Neural cell (in vitro differentiated cells): ENCODE data around the gene POLR1D. TPM values are rescaled to one million over a fixed set of nuclear protein-coding genes. Genes with fewer than 3 reads are reported as not detected.

ENCODE experiments used
- H2AFZ ChIP-seq: fragments of 200-600, 300-800 bp; sonication (generic), shearing (Covaris generic); 2 replicates; pipeline ENCODE4 v1.6.0; 2014; ENCODE audit warnings: low read depth, mild to moderate bottlenecking, antibody characterized with exemption, low read length, moderate library complexity
- H3F3A ChIP-seq: fragments of 200-600 bp; shearing (Covaris generic); 2 replicates; pipeline ENCODE4 v1.6.1; 2016; ENCODE audit warnings: mild to moderate bottlenecking, moderate library complexity, mixed read lengths, antibody characterized with exemption, low read length; ENCODE audit not compliant: insufficient read depth, poor library complexity, severe bottlenecking
- H3K27ac ChIP-seq: fragments of 200-600, 300-800 bp; sonication (generic), shearing (Covaris generic); 2 replicates; pipeline ENCODE4 v1.5.1; 2014; ENCODE audit warnings: mild to moderate bottlenecking, low read length, moderate library complexity
- H3K27me3 ChIP-seq: fragments of 300-800, 200-600 bp; sonication (generic), shearing (Covaris generic); 2 replicates; pipeline ENCODE4 v1.6.0; 2014; ENCODE audit warnings: mild to moderate bottlenecking, low read depth, low read length, moderate library complexity; ENCODE audit not compliant: insufficient read depth
- H3K36me3 ChIP-seq: fragments of 300-800, 200-600 bp; sonication (generic), shearing (Covaris generic); 2 replicates; pipeline ENCODE4 v1.5.1; 2014; ENCODE audit warnings: mild to moderate bottlenecking, antibody characterized with exemption, low read length, moderate library complexity; ENCODE audit not compliant: insufficient read depth
- H3K4me2 ChIP-seq: fragments of 300-800, 200-600 bp; sonication (generic), shearing (Covaris generic); 2 replicates; pipeline ENCODE4 v1.6.0; 2014; ENCODE audit warnings: mild to moderate bottlenecking, low read length
- H3K4me3 ChIP-seq: fragments of 300-800, 200-600 bp; sonication (generic), shearing (Covaris generic); 2 replicates; pipeline ENCODE4 v1.5.1; 2014; ENCODE audit warnings: mild to moderate bottlenecking, low read length, moderate library complexity
- H3K79me2 ChIP-seq: fragments of 200-600 bp; shearing (Covaris generic); replicated peaks from 2 replicates; pipeline ENCODE4 v1.6.0; 2014; ENCODE audit warnings: mild to moderate bottlenecking, low read length, moderate library complexity; ENCODE audit not compliant: insufficient read depth
- H3K9ac ChIP-seq: fragments of 300-800, 200-600 bp; sonication (generic), shearing (Covaris generic); 2 replicates; pipeline ENCODE4 v1.6.1; 2016; ENCODE audit warnings: mild to moderate bottlenecking, low read length, mixed read lengths
- H3K9me2 ChIP-seq: fragments of 200-600 bp; shearing (Covaris generic); 2 replicates; pipeline ENCODE4 v1.6.1; 2016; ENCODE audit warnings: mild to moderate bottlenecking, low read length, mixed read lengths; ENCODE audit not compliant: insufficient read depth
- H3K9me3 ChIP-seq: fragments of 200-600, 300-800 bp; sonication (generic), shearing (Covaris generic); 2 replicates; pipeline ENCODE4 v1.6.1; 2016; ENCODE audit warnings: mild to moderate bottlenecking, mixed run types, low read length, moderate library complexity, mixed read lengths
- H4K20me1 ChIP-seq: fragments of 200-600 bp; shearing (Covaris generic); 2 replicates; pipeline ENCODE4 v1.6.1; 2016; ENCODE audit warnings: mild to moderate bottlenecking, mixed run types; ENCODE audit not compliant: insufficient read depth
- EP300 ChIP-seq: fragments of 450-650 bp; conservative IDR thresholded peaks from 2 replicates; pipeline ENCODE4 v1.6.1; 2014; ENCODE audit warnings: antibody characterized with exemption, mild to moderate bottlenecking, moderate library complexity; ENCODE audit not compliant: poor library complexity, severe bottlenecking
- EZH2 ChIP-seq: fragments of 200-600, 300-800 bp; shearing (Covaris generic), sonication (generic); IDR thresholded peaks from 2 replicates; pipeline ENCODE4 v1.6.1; 2014; ENCODE audit warnings: antibody characterized with exemption, low read length, borderline replicate concordance, mild to moderate bottlenecking; ENCODE audit not compliant: insufficient read depth, poor library complexity, severe bottlenecking
- MXI1 ChIP-seq: fragments of 450-650 bp; conservative IDR thresholded peaks from 2 replicates; pipeline ENCODE4 v1.6.1; 2014; ENCODE audit warnings: antibody characterized with exemption, mild to moderate bottlenecking; ENCODE audit not compliant: poor library complexity, severe bottlenecking
- POLR2AphosphoS5 ChIP-seq: IDR thresholded peaks from 2 replicates; pipeline ENCODE4 v1.6.1; 2012
- RAD21 ChIP-seq: fragments of 450-650 bp; conservative IDR thresholded peaks from 2 replicates; pipeline ENCODE4 v1.6.1; 2014; ENCODE audit warnings: antibody characterized with exemption, mild to moderate bottlenecking, moderate library complexity
- REST ChIP-seq: IDR thresholded peaks from 2 replicates; pipeline ENCODE4 v1.6.1; 2012; ENCODE audit warnings: borderline replicate concordance
- SMC3 ChIP-seq: fragments of 450-650 bp; conservative IDR thresholded peaks from 2 replicates; pipeline ENCODE4 v1.6.1; 2014; ENCODE audit warnings: antibody characterized with exemption, mild to moderate bottlenecking, moderate library complexity; ENCODE audit not compliant: poor library complexity
- TAF1 ChIP-seq: IDR thresholded peaks from 2 replicates; pipeline ENCODE4 v1.6.1; 2012; ENCODE audit warnings: low read depth
- polyA plus RNA-seq: library from polyadenylated mRNA; depleted of rRNA; stranded (reverse); fragments of >200 nt; gene quantifications from 2 replicates; pipeline ENCODE4 v1.2.3, GENCODE V29; 2014
- TF ChIP-seq, protein P1 (sequence below): fragments of 450-650 bp; IDR thresholded peaks from 2 replicates; pipeline ENCODE4 v1.5.1; 2014; ENCODE audit warnings: antibody characterized with exemption, mild to moderate bottlenecking, moderate library complexity; ENCODE audit not compliant: poor library complexity, severe bottlenecking

The POLR1D gene
- polyA plus RNA-seq, 1 donor from 2014 or later, result 179 TPM

DNA sequence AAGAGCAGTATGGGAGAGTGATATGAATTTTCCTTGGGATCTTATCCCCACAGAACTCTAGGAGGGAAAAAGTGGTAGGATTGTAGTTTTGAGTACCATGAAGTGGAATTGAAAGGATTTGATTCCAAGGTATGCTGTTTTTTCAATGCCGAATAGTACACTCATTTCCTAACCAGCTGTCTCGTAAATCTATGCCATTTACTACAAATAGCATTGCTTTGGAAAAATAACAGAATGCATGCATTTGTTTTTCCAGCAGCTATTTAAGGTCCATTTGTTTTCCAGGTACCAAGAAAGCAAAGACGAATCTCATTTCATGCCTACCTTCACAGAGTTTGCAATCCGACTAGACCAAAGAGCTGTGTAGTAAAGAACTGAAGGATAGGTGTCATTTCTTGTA, 10.5 kb downstream of the POLR1D start:
- Histone ChIP-seq H4K20me1 (no peaks in the 10 kb centered on the region), H3F3A (no peaks in the 10 kb centered on the region), H3K9me2 (no peaks in the 10 kb centered on the region), H2AFZ (no peak overlapping the region), H3K27ac (no peak overlapping the region), H3K4me2 (no peak overlapping the region), H3K79me2 (peaks cover 12% of the 10 kb centered on the region), H3K27me3 (no peaks in the 10 kb centered on the region), H3K4me3 (no peak overlapping the region), H3K9ac (no peak overlapping the region), H3K36me3 (no peaks in the 10 kb centered on the region), H3K9me3 (no peaks in the 10 kb centered on the region)
- TF ChIP-seq MXI1, result no peak
- TF ChIP-seq REST, result no peak

DNA sequence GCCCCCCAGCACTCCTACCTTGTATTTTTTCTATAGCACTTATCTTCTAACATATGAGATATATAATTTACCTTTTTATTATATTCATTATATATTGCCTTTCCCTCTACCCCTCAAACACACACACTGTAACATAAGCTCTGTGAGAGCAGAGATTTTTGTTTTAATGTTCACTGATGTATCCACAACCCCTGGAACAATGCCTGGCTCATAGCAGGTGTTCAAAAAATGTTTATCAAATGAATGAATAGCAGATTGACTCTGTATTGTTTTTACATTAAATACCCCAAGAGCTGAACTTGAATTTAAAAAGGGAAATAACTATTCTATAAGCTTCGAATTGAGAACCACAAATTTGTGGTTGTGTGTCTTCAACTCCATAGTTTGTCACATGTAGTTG, 11.0 kb downstream of the POLR1D start:
- no peak overlapping the region for H3K27ac ChIP-seq
- no peak overlapping the region for H3K9ac ChIP-seq
- H3K4me2 ChIP-seq, result no peak overlapping the region
- no peak overlapping the region for H2AFZ ChIP-seq
- H3K27me3 ChIP-seq, result no peaks in the 10 kb centered on the region
- no peaks in the 10 kb centered on the region for H3K36me3 ChIP-seq
- no peaks in the 10 kb centered on the region for H3K9me2 ChIP-seq
- no peaks in the 10 kb centered on the region for H4K20me1 ChIP-seq
- H3K79me2 ChIP-seq, result peaks cover 16% of the 10 kb centered on the region
- no peak overlapping the region for H3K4me3 ChIP-seq
- no peaks in the 10 kb centered on the region for H3K9me3 ChIP-seq
- TF ChIP-seq, protein P1, sequence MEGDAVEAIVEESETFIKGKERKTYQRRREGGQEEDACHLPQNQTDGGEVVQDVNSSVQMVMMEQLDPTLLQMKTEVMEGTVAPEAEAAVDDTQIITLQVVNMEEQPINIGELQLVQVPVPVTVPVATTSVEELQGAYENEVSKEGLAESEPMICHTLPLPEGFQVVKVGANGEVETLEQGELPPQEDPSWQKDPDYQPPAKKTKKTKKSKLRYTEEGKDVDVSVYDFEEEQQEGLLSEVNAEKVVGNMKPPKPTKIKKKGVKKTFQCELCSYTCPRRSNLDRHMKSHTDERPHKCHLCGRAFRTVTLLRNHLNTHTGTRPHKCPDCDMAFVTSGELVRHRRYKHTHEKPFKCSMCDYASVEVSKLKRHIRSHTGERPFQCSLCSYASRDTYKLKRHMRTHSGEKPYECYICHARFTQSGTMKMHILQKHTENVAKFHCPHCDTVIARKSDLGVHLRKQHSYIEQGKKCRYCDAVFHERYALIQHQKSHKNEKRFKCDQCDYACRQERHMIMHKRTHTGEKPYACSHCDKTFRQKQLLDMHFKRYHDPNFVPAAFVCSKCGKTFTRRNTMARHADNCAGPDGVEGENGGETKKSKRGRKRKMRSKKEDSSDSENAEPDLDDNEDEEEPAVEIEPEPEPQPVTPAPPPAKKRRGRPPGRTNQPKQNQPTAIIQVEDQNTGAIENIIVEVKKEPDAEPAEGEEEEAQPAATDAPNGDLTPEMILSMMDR, result no peak
- no peak for TF ChIP-seq REST
- no peak for TF ChIP-seq TAF1
- TF ChIP-seq EP300, result no peak
- TF ChIP-seq MXI1, result no peak
- no peak for TF ChIP-seq SMC3
- no peak for TF ChIP-seq RAD21
- TF ChIP-seq POLR2AphosphoS5, result no peak
- TF ChIP-seq EZH2, result no peak
- no peaks in the 10 kb centered on the region for H3F3A ChIP-seq
